Large intestine (tissue), 3 donors: ENCODE data around the gene C5AR1. TPM values are rescaled to one million over a fixed set of nuclear protein-coding genes. Genes with fewer than 3 reads are reported as not detected.

Experiments used
- DNase-seq, 2 donors: peaks; one replicate each; pipeline versions ENCODE4 v3.0.0 to v3.0.0-alpha.2; 2013
- H3K27ac ChIP-seq: one replicate; pipeline ENCODE4 v1.5.1; 2013; ENCODE audit warnings: low read length
- H3K27me3 ChIP-seq: 2 replicates; pipeline ENCODE4 v1.6.1; 2013; ENCODE audit warnings: low read length; ENCODE audit not compliant: control insufficient read depth, insufficient read depth
- H3K36me3 ChIP-seq: 2 replicates; pipeline ENCODE4 v1.6.1; 2013; ENCODE audit warnings: low read length; ENCODE audit not compliant: control insufficient read depth, insufficient read depth
- H3K4me1 ChIP-seq: one replicate; pipeline ENCODE4 v1.6.1; 2013; ENCODE audit warnings: low read length; ENCODE audit not compliant: control insufficient read depth, insufficient read depth
- H3K4me3 ChIP-seq: one replicate; pipeline ENCODE4 v1.5.1; 2013; ENCODE audit warnings: low read length
- H3K9me3 ChIP-seq: one replicate; pipeline ENCODE4 v1.6.1; 2013; ENCODE audit warnings: mild to moderate bottlenecking, low read depth, low read length, moderate library complexity; ENCODE audit not compliant: control insufficient read depth
- WGBS: methylation state at CpG from one replicate; pipeline ENCODE4 v1.1.5; 2013; ENCODE audit warnings: low lambda C conversion rate; ENCODE audit not compliant: insufficient coverage; 5-methylcytosine and 5-hydroxymethylcytosine counted together
- polyA plus RNA-seq: library from polyadenylated mRNA; unstranded; fragments of 120-200 nt; gene quantifications from one replicate; pipeline ENCODE4 v1.2.1, GENCODE V29; 2013

C5AR1 gene
- polyA plus RNA-seq, 1 donor = 2.0 TPM

GRCh38 chr19:47348819-47349795, 39.4 kb downstream of the C5AR1 start, which contains the start of gene DHX34:
TSS of gene DHX34 (plus strand) at chr19:47349315. CDS start at chr19:47353031, 3,716 bp downstream.
- peaks cover 7% of the 10 kb centered on the region for H3K4me1 ChIP-seq
- DNase-seq = peak; percentile 99
- 0% methylated on average over 8 of the region's 63 CpGs for WGBS
- H3K9me3 ChIP-seq = peaks cover 4% of the 10 kb centered on the region
- H3K4me3 ChIP-seq = peak within 1 kb of the TSS; percentile 79
- peaks cover 13% of the 10 kb centered on the region for H3K36me3 ChIP-seq
- H3K27me3 ChIP-seq = no peaks in the 10 kb centered on the region
- no peak within 1 kb of the TSS for H3K27ac ChIP-seq

- H3K4me3 ChIP-seq = no peak overlapping the region
- H3K9me3 ChIP-seq = peaks cover 4% of the 10 kb centered on the region
- WGBS = 93% methylated on average over 4 of the region's 6 CpGs
Measured at GRCh38 chr19:47350630-47351029, 41.0 kb downstream of the C5AR1 start.

GRCh38 chr19:47351548-47351947, 41.9 kb downstream of the C5AR1 start:
- Histone ChIP-seq H3K36me3 (peaks cover 34% of the 10 kb centered on the region), H3K27me3 (no peaks in the 10 kb centered on the region), H3K4me3 (no peak overlapping the region), H3K9me3 (peaks cover 4% of the 10 kb centered on the region), H3K27ac (no peak overlapping the region), H3K4me1 (peaks cover 7% of the 10 kb centered on the region)
- WGBS = no CpG with 5 or more reads among the region's 3 CpGs
- no peak for DNase-seq

More at GRCh38 chr19:47350630-47351029, 41.0 kb downstream of the C5AR1 start:
- DNase-seq = no peak
- no peaks in the 10 kb centered on the region for H3K27me3 ChIP-seq
- H3K27ac ChIP-seq = no peak overlapping the region
- peaks cover 7% of the 10 kb centered on the region for H3K4me1 ChIP-seq
- H3K36me3 ChIP-seq = peaks cover 26% of the 10 kb centered on the region

GRCh38 chr19:47352095-47352494, 42.4 kb downstream of the C5AR1 start:
- peak in 1 of 2 donors; percentile 8 for DNase-seq
- Histone ChIP-seq H3K4me1 (peaks cover 7% of the 10 kb centered on the region), H3K4me3 (no peak overlapping the region), H3K9me3 (peaks cover 4% of the 10 kb centered on the region), H3K36me3 (peaks cover 38% of the 10 kb centered on the region), H3K27ac (no peak overlapping the region), H3K27me3 (no peaks in the 10 kb centered on the region)
- WGBS = no CpG with 5 or more reads among the region's 2 CpGs

- H3K27me3 ChIP-seq = no peaks in the 10 kb centered on the region
- no peak overlapping the region for H3K4me3 ChIP-seq
- peaks cover 4% of the 10 kb centered on the region for H3K9me3 ChIP-seq
- WGBS = 80% methylated on average over 1 of the region's 24 CpGs
- peaks cover 50% of the 10 kb centered on the region for H3K36me3 ChIP-seq
- no peak for DNase-seq
- peaks cover 7% of the 10 kb centered on the region for H3K4me1 ChIP-seq
- H3K27ac ChIP-seq = no peak overlapping the region
Measured at GRCh38 chr19:47353307-47353712, 43.6 kb downstream of the C5AR1 start.

GRCh38 chr19:47356900-47357299, 47.2 kb downstream of the C5AR1 start:
- no peaks in the 10 kb centered on the region for H3K4me1 ChIP-seq
- no peak overlapping the region for H3K27ac ChIP-seq
- H3K4me3 ChIP-seq = no peak overlapping the region
- peaks cover 4% of the 10 kb centered on the region for H3K9me3 ChIP-seq
- no peaks in the 10 kb centered on the region for H3K27me3 ChIP-seq
- no CpG with 5 or more reads among the region's 6 CpGs for WGBS
- no peak for DNase-seq
- H3K36me3 ChIP-seq = peaks cover 80% of the 10 kb centered on the region

- Histone ChIP-seq H3K4me3 (no peak overlapping the region), H3K4me1 (no peaks in the 10 kb centered on the region), H3K9me3 (peaks cover 4% of the 10 kb centered on the region), H3K27me3 (no peaks in the 10 kb centered on the region), H3K27ac (no peak overlapping the region), H3K36me3 (peaks cover 84% of the 10 kb centered on the region)
- WGBS = no CpG with 5 or more reads among the region's 28 CpGs
- DNase-seq = no peak
Measured at GRCh38 chr19:47357788-47358680, 48.4 kb downstream of the C5AR1 start.

GRCh38 chr19:47358936-47359335, 49.3 kb downstream of the C5AR1 start:
- H3K4me3 ChIP-seq = no peak overlapping the region
- no peak overlapping the region for H3K27ac ChIP-seq
- DNase-seq = no peak
- H3K4me1 ChIP-seq = no peaks in the 10 kb centered on the region
- H3K36me3 ChIP-seq = peaks cover 83% of the 10 kb centered on the region
- no peaks in the 10 kb centered on the region for H3K27me3 ChIP-seq
- no CpG with 5 or more reads among the region's 6 CpGs for WGBS
- no peaks in the 10 kb centered on the region for H3K9me3 ChIP-seq

- Histone ChIP-seq H3K36me3 (peaks cover 72% of the 10 kb centered on the region), H3K4me1 (no peaks in the 10 kb centered on the region), H3K27ac (no peak overlapping the region), H3K4me3 (no peak overlapping the region), H3K9me3 (no peaks in the 10 kb centered on the region), H3K27me3 (no peaks in the 10 kb centered on the region)
- DNase-seq = no peak
- no CpG with 5 or more reads among the region's 21 CpGs for WGBS
Measured at GRCh38 chr19:47362321-47362720, 52.7 kb downstream of the C5AR1 start.
